Chondrocyte (in vitro differentiated cells): ENCODE measurements around the gene NOXO1. TPM values are rescaled to one million over a fixed set of nuclear protein-coding genes. Genes with fewer than 3 reads are reported as not detected.
A peak's percentile ranks its signal among the peaks of the same experiment; 100 is the strongest.
"Not testable (repeated sequence)": the region's sequence is repeated elsewhere in the genome, so short reads cannot be mapped to it uniquely, and the experiment has no call there.

Experiments used
- DNase-seq: peaks from one replicate; pipeline ENCODE4 v3.0.0; 2021; ENCODE audit warnings: mixed read lengths, low spot score
- H3K27ac Mint-ChIP-seq: one replicate; pipeline ENCODE4 v1.8.0; 2021; ENCODE audit warnings: mild to moderate bottlenecking, moderate library complexity, mixed read lengths; ENCODE audit not compliant: unreplicated experiment
- H3K27me3 Mint-ChIP-seq: 2 replicates; pipeline ENCODE4 v1.8.0; 2021; ENCODE audit warnings: low read depth, mixed read lengths
- H3K36me3 Mint-ChIP-seq: 2 replicates; pipeline ENCODE4 v1.8.0; 2021; ENCODE audit warnings: low read depth, mixed read lengths
- H3K4me1 Mint-ChIP-seq: 2 replicates; pipeline ENCODE4 v1.8.0; 2021; ENCODE audit warnings: low read depth, mild to moderate bottlenecking, mixed read lengths
- H3K4me3 Mint-ChIP-seq: one replicate; pipeline ENCODE4 v1.8.0; 2021; ENCODE audit warnings: mild to moderate bottlenecking, moderate library complexity, mixed read lengths; ENCODE audit not compliant: unreplicated experiment
- H3K9me3 Mint-ChIP-seq: 2 replicates; pipeline ENCODE4 v1.8.0; 2021; ENCODE audit warnings: low read depth, mixed read lengths
- total RNA-seq: library from RNA; stranded (reverse); gene quantifications from 3 replicates; pipeline ENCODE4 v1.2.1, GENCODE V29; 2021
- TF ChIP-seq, protein P1 (sequence below): fragments of 200-600 bp; sonication (generic); IDR thresholded peaks from 2 replicates; pipeline ENCODE4 v1.5.0; 2021; ENCODE audit warnings: antibody characterized with exemption, mild to moderate bottlenecking, moderate library complexity

Gene NOXO1
- total RNA-seq, 1 donor from 2014 or later, result 0.25 TPM

DNA sequence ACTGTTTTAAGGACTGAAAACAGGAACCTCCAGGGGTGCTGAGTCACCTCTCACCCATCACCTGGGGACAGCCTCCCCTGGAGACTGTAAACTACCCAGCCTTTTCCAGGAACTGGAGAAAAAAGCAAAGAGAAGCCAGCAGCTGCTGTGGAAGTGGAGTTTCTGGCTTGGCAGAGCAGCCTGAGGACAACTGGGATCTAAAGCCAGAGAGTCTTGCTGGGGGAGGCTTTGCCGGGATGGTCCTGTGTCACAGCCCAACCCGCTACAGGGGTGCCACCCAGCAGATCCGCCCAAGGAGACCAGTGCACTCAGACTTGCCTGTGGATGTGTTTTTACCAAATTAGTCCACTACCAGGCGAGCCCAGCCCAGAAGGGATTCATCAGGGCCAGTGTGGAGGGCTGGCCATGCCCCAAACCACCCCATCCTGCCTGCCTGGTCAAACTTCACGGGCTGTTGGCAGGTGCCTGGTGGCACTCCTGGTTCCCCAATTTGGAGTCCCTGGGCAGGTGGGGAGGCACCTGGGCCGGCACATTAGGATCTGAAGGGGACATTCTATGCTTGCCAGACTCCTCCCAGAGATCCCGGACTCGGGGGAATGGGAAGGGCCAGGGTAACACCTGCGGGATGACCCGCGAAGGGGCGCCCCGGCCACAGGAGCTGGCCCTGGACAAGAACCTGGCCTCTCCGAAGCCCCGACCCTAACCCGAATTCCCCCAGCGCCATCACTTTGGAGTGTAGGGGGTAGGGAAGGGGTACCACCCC is 39.0 kb downstream of the NOXO1 start:
- TF ChIP-seq, protein P1, sequence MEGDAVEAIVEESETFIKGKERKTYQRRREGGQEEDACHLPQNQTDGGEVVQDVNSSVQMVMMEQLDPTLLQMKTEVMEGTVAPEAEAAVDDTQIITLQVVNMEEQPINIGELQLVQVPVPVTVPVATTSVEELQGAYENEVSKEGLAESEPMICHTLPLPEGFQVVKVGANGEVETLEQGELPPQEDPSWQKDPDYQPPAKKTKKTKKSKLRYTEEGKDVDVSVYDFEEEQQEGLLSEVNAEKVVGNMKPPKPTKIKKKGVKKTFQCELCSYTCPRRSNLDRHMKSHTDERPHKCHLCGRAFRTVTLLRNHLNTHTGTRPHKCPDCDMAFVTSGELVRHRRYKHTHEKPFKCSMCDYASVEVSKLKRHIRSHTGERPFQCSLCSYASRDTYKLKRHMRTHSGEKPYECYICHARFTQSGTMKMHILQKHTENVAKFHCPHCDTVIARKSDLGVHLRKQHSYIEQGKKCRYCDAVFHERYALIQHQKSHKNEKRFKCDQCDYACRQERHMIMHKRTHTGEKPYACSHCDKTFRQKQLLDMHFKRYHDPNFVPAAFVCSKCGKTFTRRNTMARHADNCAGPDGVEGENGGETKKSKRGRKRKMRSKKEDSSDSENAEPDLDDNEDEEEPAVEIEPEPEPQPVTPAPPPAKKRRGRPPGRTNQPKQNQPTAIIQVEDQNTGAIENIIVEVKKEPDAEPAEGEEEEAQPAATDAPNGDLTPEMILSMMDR, result no peak
- H3K4me3 Mint-ChIP-seq, result peak overlapping the region; percentile 85
- peak overlapping the region; percentile 66 for H3K27ac Mint-ChIP-seq
- peaks cover 7% of the 10 kb centered on the region for H3K36me3 Mint-ChIP-seq
- no peaks in the 10 kb centered on the region for H3K9me3 Mint-ChIP-seq
- peak; percentile 89 for DNase-seq
- peaks cover 20% of the 10 kb centered on the region for H3K4me1 Mint-ChIP-seq
- no peaks in the 10 kb centered on the region for H3K27me3 Mint-ChIP-seq

DNA sequence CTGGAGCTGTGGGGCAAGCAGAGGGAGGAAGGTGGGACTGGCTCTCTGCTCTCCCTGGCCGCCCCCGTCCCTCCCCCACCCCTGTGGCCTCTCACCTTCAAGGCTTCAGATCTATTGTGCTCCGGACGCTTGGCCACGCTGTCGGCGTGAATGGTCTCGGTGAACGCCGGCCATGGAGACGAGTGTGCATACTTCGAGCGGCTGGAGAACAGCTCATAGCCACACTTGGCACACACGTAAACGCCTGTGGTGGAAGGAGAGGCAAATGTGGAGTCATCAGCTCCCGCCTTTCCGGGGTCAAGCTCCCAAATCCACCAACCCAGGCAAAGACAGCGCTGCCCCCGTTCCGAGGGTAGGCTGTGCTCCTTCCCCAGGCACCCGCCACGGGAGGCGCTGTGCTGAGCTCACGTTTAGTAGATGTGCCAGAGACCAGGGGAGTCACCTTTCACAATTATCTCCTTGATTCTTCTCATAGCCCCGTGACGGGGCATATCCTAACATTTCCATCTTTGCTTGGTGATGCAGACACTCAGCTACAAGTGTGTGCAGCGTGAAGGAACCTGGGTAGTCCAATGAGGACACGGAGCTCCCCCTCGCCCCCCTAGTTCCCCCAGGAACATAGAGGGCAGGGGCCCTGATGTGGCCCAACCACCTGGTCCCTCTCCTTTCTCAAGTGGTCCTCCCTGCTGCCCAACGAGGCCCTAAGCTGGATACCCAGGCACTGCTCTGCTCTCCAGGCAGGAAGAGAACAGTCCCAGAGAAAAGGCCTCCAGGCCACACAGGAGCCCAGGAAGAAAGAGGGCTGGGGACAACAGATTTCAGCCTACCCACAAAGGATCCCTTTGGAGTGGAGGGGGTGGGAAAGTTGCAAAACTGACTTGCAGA is 39.9 kb downstream of the NOXO1 start:
- Mint-ChIP-seq H3K4me3 (peak overlapping the region; percentile 85), H3K9me3 (no peaks in the 10 kb centered on the region), H3K4me1 (peaks cover 20% of the 10 kb centered on the region), H3K27me3 (no peaks in the 10 kb centered on the region), H3K27ac (peak overlapping the region; percentile 27), H3K36me3 (peaks cover 10% of the 10 kb centered on the region)
- TF ChIP-seq, protein P1, result no peak
- DNase-seq, result no peak

DNA sequence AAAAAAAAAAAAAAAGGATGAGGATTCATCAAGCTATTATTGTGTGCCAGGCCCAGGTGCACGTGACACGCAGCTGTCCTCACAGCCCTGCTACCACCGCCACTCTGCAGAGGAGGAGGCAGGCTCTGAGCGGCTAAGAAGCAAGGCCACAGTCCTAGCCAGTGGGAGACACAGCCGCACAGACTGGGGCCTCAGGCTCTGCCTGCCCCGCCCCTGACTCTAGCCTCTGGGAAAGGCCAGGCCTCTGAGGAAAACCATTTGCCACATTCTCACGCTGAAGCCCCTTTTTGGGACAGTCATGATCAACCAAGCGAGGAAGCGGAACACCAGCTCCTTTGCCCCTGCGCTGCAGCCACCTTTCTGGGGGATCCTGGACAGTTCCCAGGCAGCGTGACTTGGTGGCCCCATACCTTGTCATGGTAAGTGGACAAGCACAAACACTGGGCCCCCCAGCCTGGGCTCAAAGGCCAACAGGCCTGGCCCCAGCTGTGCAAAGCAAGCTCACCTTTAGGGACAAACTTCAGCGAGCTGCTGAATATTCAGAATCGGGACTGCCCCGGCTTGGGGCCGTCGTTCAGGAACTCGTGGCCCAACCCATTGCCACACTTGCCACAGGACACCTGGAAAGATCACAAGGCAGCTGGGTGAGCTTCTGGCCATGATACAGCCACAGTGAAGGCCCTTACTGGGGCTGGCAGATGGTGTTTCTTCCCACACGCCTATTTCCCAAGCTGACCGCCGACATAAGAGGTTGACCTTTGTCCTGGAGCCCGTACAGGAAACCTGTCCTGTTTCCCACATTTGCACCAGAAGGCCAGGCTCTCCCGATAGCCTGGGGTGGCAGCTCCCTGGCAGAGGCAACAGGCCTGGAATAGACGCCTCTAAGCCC is 40.8 kb downstream of the NOXO1 start:
- TF ChIP-seq, protein P1, result no peak
- no peaks in the 10 kb centered on the region for H3K27me3 Mint-ChIP-seq
- no peaks in the 10 kb centered on the region for H3K9me3 Mint-ChIP-seq
- DNase-seq, result no peak
- H3K36me3 Mint-ChIP-seq, result peaks cover 10% of the 10 kb centered on the region
- H3K27ac Mint-ChIP-seq, result no peak overlapping the region
- no peak overlapping the region for H3K4me3 Mint-ChIP-seq
- peaks cover 20% of the 10 kb centered on the region for H3K4me1 Mint-ChIP-seq

DNA sequence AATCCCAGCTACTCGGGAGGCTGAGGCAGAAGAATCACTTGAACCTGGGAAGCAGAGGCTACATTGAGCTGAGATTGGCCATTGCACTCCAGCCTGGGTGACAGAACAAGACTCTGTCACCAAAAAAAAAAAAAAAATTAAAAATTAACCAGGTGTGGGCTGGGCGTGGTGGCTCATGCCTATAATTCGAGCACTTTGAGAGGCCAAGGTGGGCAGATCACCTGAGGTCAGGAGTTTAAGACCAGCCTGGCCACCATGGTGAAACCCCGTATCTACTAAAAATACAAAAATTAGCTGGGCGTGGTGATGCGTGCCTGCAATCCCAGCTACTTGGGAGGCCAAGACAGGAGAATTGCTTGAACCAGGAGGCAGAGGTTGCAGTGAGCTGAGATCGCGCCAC is 41.4 kb downstream of the NOXO1 start:
- not testable (repeated sequence) for H3K27ac Mint-ChIP-seq, H3K4me3 Mint-ChIP-seq, H3K36me3 Mint-ChIP-seq, H3K27me3 Mint-ChIP-seq, DNase-seq, H3K9me3 Mint-ChIP-seq
- peaks cover 20% of the 10 kb centered on the region for H3K4me1 Mint-ChIP-seq

DNA sequence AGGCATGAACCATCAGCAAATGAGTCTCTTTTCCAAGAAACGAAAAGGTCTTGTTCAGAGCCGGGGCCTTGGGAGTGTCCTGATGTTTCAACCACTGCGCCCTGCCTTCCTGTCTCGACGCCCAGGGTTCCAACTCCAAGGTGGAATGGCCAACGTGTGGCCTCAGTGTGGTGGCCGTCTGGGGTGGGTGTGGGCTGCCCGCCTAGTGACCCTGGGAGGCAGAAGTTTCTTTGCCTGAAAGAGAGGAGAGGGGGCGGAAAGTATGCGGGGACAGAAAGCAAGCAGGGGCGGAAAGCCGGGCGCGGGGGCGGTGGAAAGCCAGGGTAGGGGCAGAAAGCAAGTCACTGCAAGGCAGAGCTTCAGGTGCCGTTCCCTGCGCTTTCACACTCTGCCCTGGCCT is 42.4 kb downstream of the NOXO1 start:
- no peak for DNase-seq
- Mint-ChIP-seq H3K4me1 (peaks cover 20% of the 10 kb centered on the region), H3K9me3 (no peaks in the 10 kb centered on the region), H3K27me3 (no peaks in the 10 kb centered on the region), H3K4me3 (no peak overlapping the region), H3K36me3 (peaks cover 10% of the 10 kb centered on the region), H3K27ac (no peak overlapping the region)
- TF ChIP-seq, protein P1, result no peak
